K562 (cell line): ENCODE results near the gene ZMIZ1. TPM values are rescaled to one million over a fixed set of nuclear protein-coding genes. Genes with fewer than 3 reads are reported as not detected.

Experiments used
- ATF3 ChIP-seq, 2 experiments: fragments of 450-650 bp in 1 of 2; sonication (generic) in 1 of 2; formaldehyde crosslinking in 1 of 2; IDR thresholded peaks in 1 of 2; conservative IDR thresholded peaks in 1 of 2; 2 replicates each; pipeline versions ENCODE4 v1.6.1 to v1.8.1; 2016 to 2023; ENCODE audit warnings: mild to moderate bottlenecking in 2 of 2, moderate library complexity in 2 of 2, inconsistent platforms in 1 of 2, missing genetic modification reagents in 1 of 2
- C11orf30 ChIP-seq: fragments of 450-650 bp; IDR thresholded peaks from 2 replicates; pipeline ENCODE4 v1.6.1; 2016; ENCODE audit warnings: low read depth, mild to moderate bottlenecking
- CBFA2T3 ChIP-seq: fragments of 450-650 bp; IDR thresholded peaks from 2 replicates; pipeline ENCODE4 v1.6.1; 2017
- CREB3 ChIP-seq: fragments of 450-650 bp; conservative IDR thresholded peaks from 2 replicates; pipeline ENCODE4 v1.6.1; 2016; ENCODE audit warnings: missing genetic modification characterization, low read depth, mild to moderate bottlenecking, missing compliant biosample characterization, moderate library complexity
- DACH1 ChIP-seq: fragments of 450-650 bp; IDR thresholded peaks from 2 replicates; pipeline ENCODE4 v1.6.1; 2018; ENCODE audit not compliant: partially characterized antibody
- DMBX1 ChIP-seq: fragments of 250-450 bp; sonication (Bioruptor Pico); IDR thresholded peaks from 2 replicates; pipeline ENCODE4 v1.8.0; 2022; ENCODE audit warnings: inconsistent platforms, mild to moderate bottlenecking, moderate library complexity, borderline replicate concordance
- E4F1 ChIP-seq: fragments of 250-450 bp; sonication (Bioruptor Pico); IDR thresholded peaks from 2 replicates; pipeline ENCODE4 v1.5.0; 2021; ENCODE audit warnings: mild to moderate bottlenecking, borderline replicate concordance
- HDGF ChIP-seq: fragments of 450-650 bp; IDR thresholded peaks from 2 replicates; pipeline ENCODE4 v1.6.1; 2016
- KDM5B ChIP-seq: fragments of 200-600 bp; sonication (generic); IDR thresholded peaks from 2 replicates; pipeline ENCODE4 v1.6.1; 2012; ENCODE audit warnings: low read depth, mild to moderate bottlenecking, moderate library complexity, low read length, control low read depth, inconsistent platforms; ENCODE audit not compliant: insufficient replicate concordance
- MAFK ChIP-seq: IDR thresholded peaks from 2 replicates; pipeline ENCODE4 v1.6.1; 2011; ENCODE audit warnings: low read length, improper control_type of control experiment
- MBD2 ChIP-seq: sonication (generic); IDR thresholded peaks from 2 replicates; pipeline ENCODE4 v1.6.1; 2016; ENCODE audit warnings: low read depth, borderline replicate concordance
- MIER1 ChIP-seq: fragments of 450-650 bp; IDR thresholded peaks from 2 replicates; pipeline ENCODE4 v1.6.1; 2016; ENCODE audit warnings: antibody characterized with exemption, mild to moderate bottlenecking, low read depth
- MXD1 ChIP-seq: fragments of 250-450 bp; sonication (Bioruptor Pico); IDR thresholded peaks from 2 replicates; pipeline ENCODE4 v1.8.0; 2021; ENCODE audit warnings: borderline replicate concordance, mild to moderate bottlenecking, moderate library complexity; ENCODE audit not compliant: poor library complexity, severe bottlenecking
- MYNN ChIP-seq, 2 experiments: sonication (generic); formaldehyde crosslinking in 1 of 2; IDR thresholded peaks; 2 replicates each; pipeline versions ENCODE4 v1.5.0 to v1.6.1; 2016 to 2020; ENCODE audit warnings: antibody characterized with exemption in 1 of 2, missing genetic modification reagents in 1 of 2
- PHB2 ChIP-seq: fragments of 450-650 bp; IDR thresholded peaks from 2 replicates; pipeline ENCODE4 v1.6.1; 2017; ENCODE audit warnings: low read depth
- ZNF347 ChIP-seq: fragments of 450-650 bp; formaldehyde crosslinking; IDR thresholded peaks from 2 replicates; pipeline ENCODE4 v1.4.0; 2020; ENCODE audit warnings: low read depth, mild to moderate bottlenecking, moderate library complexity
- ZNF431 ChIP-seq: sonication (generic); formaldehyde crosslinking; IDR thresholded peaks from 2 replicates; pipeline ENCODE4 v1.8.0; 2022; ENCODE audit warnings: mild to moderate bottlenecking, missing genetic modification reagents
- polyA plus RNA-seq, 8 experiments: library from polyadenylated mRNA; depleted of rRNA in 4 of 8; stranded (reverse) in 5 of 8; unstranded in 3 of 8; fragments of >200 nt; fragmentation: Nextera tagmentation in 2 of 8; fragmentation: Illumina TruSeq in 1 of 8; extraction: Ambion mirVana in 2 of 8; extraction: Trizol in 1 of 8; gene quantifications; 2 replicates each; pipeline versions ENCODE4 v1.2.1 to v1.2.3, GENCODE V29; 2011 to 2014; ENCODE audit warnings: inconsistent platforms in 1 of 8, missing spikeins in 1 of 8
- total RNA-seq, 7 experiments: library from RNA; depleted of rRNA in 6 of 7; stranded (reverse); fragments of >200 nt in 6 of 7; fragmentation: Illumina TruSeq in 2 of 7; extraction: Trizol in 2 of 7; gene quantifications; 2 replicates each; pipeline versions ENCODE4 v1.2.1 to v1.2.3, GENCODE V29; 2011 to 2021; ENCODE audit warnings: low replicate concordance in 1 of 7
- TF ChIP-seq, protein P1 (sequence below): sonication (generic); IDR thresholded peaks from 2 replicates; pipeline ENCODE4 v1.6.1; 2016
- TF ChIP-seq, protein P2 (sequence below): fragments of 250-450 bp; sonication (Bioruptor Pico); IDR thresholded peaks from 2 replicates; pipeline ENCODE4 v1.8.0; 2022; ENCODE audit warnings: moderate library complexity, mild to moderate bottlenecking, inconsistent platforms

Gene ZMIZ1
- total and polyA plus RNA-seq, 9 of the 15 experiments (the other 6 are each of a cell fraction or from before 2014, with no cell fraction given) = 1.0 to 37.3 (median 4.3) TPM

DNA sequence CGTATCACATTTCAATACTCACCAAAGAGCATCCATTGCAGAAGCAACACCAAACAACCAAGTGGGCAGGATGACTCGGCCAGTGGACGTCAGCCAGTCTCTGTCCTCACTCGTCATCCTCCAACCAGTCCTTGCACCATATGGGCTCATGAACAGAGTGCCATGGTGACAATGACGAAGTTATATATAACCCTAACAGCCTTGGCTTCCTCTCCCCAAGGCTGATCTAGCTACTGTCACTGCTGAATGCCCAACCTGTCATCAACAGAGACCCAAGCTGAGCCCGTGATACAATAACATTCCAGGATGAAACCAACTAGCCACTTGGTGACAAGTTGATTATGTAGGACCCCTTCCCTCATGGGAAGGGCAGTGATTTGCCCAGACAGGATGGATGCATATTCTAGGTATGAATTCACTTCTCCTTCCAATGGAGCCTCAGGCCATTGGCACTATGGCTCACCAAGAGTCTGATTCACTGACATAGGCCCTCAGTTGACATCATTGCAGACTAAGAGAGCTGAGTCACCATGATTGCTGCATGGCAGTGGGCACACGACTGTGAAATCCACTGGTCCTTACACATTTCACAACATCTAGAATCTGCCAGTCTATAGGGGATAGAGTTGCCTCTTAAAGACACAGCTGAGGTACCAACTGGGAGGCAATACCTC lies 252.2 kb downstream of the ZMIZ1 start (continued):
- TF ChIP-seq CREB3 (tag) = no peak
- no peak for TF ChIP-seq HDGF
- TF ChIP-seq ZNF347 (CRISPR knock-in tag) = no peak
- TF ChIP-seq DACH1 = no peak
- no peak for TF ChIP-seq CBFA2T3
- no peak for TF ChIP-seq E4F1 (CRISPR knock-in tag)
- peak; percentile 19; the same call in 1 of the 2 replicates for TF ChIP-seq C11orf30
- TF ChIP-seq, protein P1, sequence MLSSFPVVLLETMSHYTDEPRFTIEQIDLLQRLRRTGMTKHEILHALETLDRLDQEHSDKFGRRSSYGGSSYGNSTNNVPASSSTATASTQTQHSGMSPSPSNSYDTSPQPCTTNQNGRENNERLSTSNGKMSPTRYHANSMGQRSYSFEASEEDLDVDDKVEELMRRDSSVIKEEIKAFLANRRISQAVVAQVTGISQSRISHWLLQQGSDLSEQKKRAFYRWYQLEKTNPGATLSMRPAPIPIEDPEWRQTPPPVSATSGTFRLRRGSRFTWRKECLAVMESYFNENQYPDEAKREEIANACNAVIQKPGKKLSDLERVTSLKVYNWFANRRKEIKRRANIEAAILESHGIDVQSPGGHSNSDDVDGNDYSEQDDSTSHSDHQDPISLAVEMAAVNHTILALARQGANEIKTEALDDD = no peak
- no peak for TF ChIP-seq MXD1
- TF ChIP-seq MBD2 = no peak
- TF ChIP-seq MIER1 = no peak
- TF ChIP-seq PHB2 = no peak
- TF ChIP-seq KDM5B = no peak
- peak; percentile 11; the same call in 1 of the 2 replicates for TF ChIP-seq MAFK
- TF ChIP-seq ATF3 (IDR thresholded peaks at IDR 0.05) = peak; percentile 65
- no peak for TF ChIP-seq ATF3 (CRISPR knock-in tag; conservative IDR thresholded peaks at IDR 0.05)
- no peak for TF ChIP-seq DMBX1
- no peak for TF ChIP-seq MYNN (IDR thresholded peaks at IDR 0.05)
- TF ChIP-seq MYNN (CRISPR knock-in tag; IDR thresholded peaks at IDR 0.05) = no peak
- TF ChIP-seq, protein P2, sequence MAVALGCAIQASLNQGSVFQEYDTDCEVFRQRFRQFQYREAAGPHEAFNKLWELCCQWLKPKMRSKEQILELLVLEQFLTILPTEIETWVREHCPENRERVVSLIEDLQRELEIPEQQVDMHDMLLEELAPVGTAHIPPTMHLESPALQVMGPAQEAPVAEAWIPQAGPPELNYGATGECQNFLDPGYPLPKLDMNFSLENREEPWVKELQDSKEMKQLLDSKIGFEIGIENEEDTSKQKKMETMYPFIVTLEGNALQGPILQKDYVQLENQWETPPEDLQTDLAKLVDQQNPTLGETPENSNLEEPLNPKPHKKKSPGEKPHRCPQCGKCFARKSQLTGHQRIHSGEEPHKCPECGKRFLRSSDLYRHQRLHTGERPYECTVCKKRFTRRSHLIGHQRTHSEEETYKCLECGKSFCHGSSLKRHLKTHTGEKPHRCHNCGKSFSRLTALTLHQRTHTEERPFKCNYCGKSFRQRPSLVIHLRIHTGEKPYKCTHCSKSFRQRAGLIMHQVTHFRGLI (CRISPR knock-in tag) = no peak
- no peak for TF ChIP-seq ZNF431
